GM11168 (cell line): ENCODE results near the gene ARGLU1.

Experiments
- in situ Hi-C: fragments of 300-500 bp; cut with MboI; formaldehyde crosslinking; loops from one replicate; pipeline ENCODE4 v1.12.0; 2022; ENCODE audit warnings: low sequenced_read_pairs; ENCODE audit not compliant: unreplicated experiment

The ARGLU1 gene

GRCh38 chr13:106527826-106528225 lies 40.1 kb downstream of the ARGLU1 start:
- in situ Hi-C loops: no loop called here

DNA sequence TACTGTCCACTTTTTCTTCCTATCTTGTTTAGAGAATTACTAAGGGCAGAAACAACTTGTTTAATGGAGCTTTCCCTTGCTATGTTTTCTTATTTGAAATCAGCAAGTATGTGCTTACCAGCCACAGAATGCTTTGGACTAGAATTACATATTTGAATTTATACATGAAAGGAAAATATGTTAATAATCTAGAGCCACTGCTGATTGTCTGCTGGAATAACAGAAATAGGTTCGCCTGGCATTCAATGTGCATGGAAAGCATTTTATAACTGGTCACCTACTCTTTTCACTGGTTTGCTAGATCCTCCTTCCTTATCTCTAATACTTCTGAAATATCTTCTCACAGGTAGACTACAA lies 40.5 kb downstream of the ARGLU1 start:
- in situ Hi-C loops: no loop called here

GRCh38 chr13:106526738-106527444 lies 41.0 kb downstream of the ARGLU1 start:
- in situ Hi-C loops: no loop called here

GRCh38 chr13:106525865-106526264 lies 42.1 kb downstream of the ARGLU1 start:
- in situ Hi-C loops: no loop called here

- in situ Hi-C loops: no loop called here
These were observed 43.8 kb downstream of the ARGLU1 start for GRCh38 chr13:106524108-106524507.

DNA sequence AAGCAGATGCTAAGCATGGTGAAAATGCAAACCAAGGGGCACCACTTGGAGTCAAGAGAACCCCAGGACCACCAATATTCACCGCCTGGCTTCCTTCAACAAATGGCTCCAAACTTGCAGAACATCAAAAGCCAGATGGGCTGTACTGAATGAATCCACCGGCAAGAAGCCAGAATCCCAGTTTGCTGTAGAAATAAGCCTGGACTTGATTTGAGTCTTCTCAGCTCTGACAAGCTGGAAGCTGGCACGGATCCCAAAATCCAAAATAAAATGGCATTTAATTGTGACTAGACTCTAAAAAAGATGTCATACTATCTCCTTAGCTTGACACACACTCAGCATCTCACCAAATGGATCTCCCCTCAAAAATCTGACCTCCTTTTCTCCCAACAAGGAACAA lies 44.4 kb downstream of the ARGLU1 start:
- in situ Hi-C loops: no loop called here

DNA sequence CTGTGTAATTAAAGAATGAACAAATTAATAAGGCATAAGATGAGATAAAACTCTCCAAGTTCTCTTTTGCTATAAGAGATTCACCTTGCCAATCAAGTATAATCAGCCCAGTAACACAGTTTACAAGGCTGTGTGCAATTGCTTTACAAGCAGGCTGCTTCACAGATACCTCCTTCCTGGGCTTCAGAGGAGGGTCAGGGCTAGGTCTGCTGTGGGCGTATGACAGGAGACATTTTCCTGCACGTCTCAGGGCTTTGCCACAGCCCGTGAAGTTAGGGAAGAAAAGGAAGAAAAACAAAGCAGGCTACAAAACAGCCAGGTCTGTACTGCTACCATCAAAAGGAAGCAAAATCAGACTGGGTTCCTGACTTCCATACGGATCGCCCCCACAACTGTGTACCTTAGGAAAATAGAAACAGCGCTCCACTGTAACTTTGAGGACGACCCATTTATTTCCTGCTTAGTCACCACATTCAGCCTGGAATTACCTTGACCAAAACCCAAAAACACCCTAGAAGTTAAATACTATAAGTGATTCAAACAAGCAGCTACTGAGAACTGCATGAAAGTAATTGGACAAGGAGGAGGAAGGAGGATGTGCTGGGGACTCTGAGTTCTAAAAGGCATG lies 44.9 kb downstream of the ARGLU1 start:
- in situ Hi-C loops: no loop called here

GRCh38 chr13:106522112-106522705 lies 45.7 kb downstream of the ARGLU1 start:
- in situ Hi-C loops: no loop called here

- in situ Hi-C loops: no loop called here
These were observed 46.7 kb downstream of the ARGLU1 start for GRCh38 chr13:106521095-106521799.

GRCh38 chr13:106520251-106521054 lies 47.5 kb downstream of the ARGLU1 start:
- in situ Hi-C loops: no loop called here

- in situ Hi-C loops: no loop called here
These were observed 49.4 kb downstream of the ARGLU1 start for GRCh38 chr13:106518512-106518911.

GRCh38 chr13:106517109-106517847 lies 50.7 kb downstream of the ARGLU1 start:
- in situ Hi-C loops: no loop called here

DNA sequence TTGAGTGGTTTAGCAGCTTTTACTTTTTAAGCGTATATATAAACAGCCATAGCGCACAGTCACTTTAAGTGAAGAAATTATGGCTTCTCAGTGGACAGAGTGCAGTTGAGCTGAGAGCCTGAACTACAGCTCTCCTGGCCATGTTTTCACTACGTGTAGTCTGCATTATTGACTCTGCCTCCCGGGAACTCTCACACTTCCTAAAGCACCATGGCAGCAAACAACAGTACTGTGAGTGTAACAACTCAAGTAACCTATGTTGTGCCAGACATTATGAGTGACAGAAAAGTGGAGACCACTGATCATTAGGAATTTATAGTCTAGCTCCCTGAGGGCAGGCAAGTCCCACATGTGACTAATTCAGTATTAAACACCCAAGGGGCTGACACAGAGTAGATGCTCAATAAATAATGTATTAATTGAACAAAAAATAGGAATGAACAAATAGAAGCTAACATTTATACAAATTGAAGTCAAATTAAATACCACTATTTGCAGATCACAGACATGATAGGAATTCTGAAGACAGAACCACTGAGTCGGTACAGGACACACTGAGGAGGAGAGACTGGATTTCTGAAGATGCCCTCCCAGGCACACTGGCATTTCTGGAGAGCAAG lies 52.2 kb downstream of the ARGLU1 start:
- in situ Hi-C loops: no loop called here

- in situ Hi-C loops: no loop called here
These were observed 52.9 kb downstream of the ARGLU1 start for GRCh38 chr13:106514928-106515634.

DNA sequence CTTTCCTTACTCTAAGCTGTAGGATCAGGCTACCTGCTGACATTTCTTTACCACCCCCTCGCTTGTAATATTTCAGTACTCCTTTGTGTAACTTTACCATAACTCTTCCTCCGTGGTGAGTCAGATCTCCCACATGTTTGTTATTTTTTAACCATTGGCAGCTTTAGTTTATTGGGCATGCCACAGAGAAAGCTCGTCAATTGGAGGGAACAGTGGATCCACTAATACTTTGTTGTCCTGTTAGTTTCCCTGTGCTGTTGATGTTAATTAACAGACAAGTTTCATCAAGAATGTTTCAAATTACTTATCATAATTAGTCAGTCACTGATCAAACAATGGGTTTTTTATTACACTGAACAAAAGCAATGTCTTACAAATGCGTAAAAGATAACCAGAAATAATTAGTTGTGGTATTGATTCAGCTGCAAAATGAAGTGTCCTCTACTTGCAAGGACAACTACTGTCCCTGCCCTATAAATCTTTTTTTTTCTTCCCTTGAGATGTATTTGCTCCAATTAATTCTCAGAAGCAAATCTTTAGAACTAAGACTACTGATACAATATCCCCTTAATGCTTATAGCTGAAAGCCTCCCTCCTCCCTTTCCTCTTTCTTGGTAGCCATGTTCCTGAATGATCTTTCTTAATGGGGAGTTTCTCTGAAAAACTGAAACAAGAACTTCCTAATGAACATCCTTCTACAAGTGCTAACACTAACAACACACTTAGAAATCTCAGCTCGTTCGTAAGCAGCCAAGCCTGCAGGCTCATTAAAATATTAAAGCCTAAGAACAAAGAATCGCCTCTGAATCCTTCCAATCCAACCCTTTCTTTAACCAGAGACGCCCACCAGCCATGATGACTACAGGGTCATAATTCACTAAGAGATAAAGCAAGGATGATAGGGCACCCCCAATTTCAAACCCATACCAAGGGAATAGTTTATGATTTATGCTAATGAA lies 54.6 kb downstream of the ARGLU1 start:
- in situ Hi-C loops: no loop called here

GRCh38 chr13:106507560-106508274 lies 60.2 kb downstream of the ARGLU1 start:
- in situ Hi-C loops: no loop called here

- in situ Hi-C loops: no loop called here
These were observed 61.7 kb downstream of the ARGLU1 start for GRCh38 chr13:106506286-106506685.
